Cortex of kidney (tissue), 1 donor: ENCODE data around the gene TM9SF1.

Experiments used
- DNase-seq: peaks from one replicate; lab custom pipeline; 2025; lab: John Stamatoyannopoulos, UW

Gene TM9SF1, protein sequence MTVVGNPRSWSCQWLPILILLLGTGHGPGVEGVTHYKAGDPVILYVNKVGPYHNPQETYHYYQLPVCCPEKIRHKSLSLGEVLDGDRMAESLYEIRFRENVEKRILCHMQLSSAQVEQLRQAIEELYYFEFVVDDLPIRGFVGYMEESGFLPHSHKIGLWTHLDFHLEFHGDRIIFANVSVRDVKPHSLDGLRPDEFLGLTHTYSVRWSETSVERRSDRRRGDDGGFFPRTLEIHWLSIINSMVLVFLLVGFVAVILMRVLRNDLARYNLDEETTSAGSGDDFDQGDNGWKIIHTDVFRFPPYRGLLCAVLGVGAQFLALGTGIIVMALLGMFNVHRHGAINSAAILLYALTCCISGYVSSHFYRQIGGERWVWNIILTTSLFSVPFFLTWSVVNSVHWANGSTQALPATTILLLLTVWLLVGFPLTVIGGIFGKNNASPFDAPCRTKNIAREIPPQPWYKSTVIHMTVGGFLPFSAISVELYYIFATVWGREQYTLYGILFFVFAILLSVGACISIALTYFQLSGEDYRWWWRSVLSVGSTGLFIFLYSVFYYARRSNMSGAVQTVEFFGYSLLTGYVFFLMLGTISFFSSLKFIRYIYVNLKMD

DNA sequence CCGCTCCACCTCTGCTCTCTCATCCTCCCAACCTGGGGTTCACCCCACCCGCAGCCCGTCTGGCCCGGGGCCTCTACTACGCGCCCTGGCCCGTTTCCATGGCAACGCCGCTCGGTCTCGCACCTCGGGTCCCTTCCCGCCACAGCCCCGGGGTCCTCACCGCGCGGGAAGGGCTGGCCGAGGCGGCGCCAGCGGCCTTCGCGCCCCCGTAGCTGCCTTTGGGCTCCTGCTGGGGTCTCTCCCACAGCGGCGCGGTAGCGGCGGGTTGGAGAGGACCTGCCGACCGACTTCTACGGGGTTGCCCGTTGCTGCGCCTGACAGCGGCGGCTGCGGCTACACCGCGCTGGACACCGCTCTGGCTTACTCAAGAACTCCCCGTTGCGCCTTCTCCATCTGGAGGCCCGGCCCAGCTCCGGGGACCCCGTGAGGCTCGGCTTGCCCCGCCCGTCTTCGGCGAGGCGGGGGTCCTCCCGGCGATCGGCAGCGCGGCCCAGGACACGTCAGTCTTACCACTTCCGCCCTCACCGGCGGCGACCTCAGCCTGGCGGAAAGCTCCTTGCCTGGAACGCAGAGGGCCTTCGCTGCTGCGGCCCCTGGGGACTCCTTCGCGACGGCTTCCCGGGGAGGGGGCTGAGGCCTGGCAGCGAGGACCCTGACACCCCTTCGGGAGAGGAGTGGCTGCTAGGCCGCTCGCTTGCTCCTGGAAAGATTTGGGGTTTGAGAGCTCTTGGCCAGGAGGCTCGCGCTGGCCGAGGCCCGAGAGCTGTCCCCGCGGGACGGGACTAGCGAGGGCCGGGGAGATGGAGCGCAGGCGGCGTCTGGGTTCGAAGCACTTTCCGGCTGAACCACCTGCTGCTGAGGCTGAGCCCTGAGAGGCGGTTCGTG is at the start of gene TM9SF1:
TSS of gene TM9SF1 (minus strand) at position 256 of the 885 bp plus-strand sequence. CDS start 422 bp downstream, outside the sequence.
- DNase-seq, result no peak

- DNase-seq, result no peak
Observed at GRCh38 chr14:24243336-24243836, 48.1 kb upstream of the TM9SF1 start.

- DNase-seq, result no peak
Observed at GRCh38 chr14:24241829-24242443, 46.7 kb upstream of the TM9SF1 start.

DNA sequence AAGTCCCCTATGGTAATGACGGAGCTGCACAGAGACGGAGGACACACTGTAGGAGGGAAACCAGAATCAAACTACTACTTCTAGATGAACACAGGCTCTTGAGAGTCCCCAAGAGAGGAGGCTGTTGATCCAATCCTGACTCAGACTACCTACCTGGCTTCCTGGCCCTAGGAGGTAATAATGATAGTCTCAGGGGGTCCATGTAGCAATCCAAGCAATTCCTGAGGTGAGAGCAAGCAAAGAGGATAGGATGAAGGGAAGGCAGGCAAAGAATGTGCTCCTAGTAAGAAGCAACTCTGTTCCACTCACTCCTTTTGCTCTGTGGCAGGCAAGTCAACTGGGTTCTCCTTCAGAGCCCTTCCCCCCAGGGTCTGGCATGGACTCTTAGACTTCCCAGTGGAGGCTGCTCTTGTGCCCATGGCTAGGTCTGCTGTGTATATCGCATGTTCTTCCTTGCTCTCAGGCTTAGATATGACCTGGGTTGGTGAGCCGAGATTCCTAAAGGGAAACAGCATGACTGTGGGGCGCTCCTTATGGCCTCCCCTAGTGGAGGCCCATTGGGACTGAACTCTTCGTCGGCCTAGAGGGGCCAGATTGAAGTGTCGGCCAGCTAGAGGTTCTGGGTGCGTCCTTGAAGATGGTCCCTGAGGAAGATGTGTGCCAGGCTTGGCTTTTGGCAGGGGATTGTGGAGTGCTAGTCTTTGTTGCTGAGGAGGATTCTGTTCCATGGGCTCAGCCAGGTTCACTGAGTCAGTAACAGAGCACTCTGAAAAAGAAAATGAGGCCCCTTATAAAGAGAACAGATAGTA is 45.1 kb upstream of the TM9SF1 start:
- DNase-seq, result no peak

DNA sequence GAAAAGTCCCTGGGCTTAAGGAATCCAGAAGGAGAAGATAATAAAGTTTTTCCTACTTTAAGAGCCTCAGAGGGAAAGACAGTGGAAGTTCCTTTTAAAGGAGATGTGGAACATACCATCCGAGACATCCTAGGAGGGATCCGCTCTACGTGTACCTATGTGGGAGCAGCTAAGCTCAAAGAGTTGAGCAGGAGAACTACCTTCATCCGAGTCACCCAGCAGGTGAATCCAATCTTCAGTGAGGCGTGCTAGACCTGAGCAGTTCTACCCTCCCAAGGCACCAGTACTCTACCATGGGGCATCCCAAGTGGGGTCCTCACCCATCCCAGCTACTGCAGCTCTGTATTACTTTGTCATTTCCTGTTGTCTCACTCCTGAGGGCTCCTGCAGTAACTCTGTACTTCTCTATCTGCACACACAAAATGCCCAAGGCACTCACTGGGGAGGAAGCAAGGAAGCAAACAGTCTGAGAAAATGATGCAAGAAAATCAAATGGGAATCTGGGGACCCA is 43.3 kb upstream of the TM9SF1 start:
- no peak for DNase-seq

GRCh38 chr14:24238123-24238522 is 42.9 kb upstream of the TM9SF1 start:
- no peak for DNase-seq

DNA sequence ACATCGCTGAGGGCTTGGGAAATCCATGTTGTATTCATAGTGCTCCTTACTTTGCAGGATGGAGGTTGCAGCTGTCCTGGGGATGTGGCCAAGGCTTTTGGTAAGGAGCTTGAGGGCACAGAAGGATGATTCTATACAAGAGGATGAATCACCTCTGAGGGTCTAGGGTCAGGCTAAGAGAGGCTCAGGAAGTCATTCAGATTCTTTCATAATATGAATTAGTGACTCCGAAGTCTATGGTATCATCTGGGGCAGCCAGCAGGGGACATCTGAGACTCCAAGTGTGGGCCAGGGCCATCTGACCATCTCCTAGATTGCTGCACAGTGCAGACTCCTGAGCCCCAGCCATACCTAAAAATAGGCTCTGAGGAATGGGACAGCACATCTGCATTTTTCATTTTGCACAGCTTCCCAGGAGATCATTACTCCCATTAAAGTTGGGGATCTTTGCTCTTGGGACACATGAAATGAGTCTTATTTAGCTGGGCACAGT is 42.3 kb upstream of the TM9SF1 start:
- DNase-seq, result no peak

DNA sequence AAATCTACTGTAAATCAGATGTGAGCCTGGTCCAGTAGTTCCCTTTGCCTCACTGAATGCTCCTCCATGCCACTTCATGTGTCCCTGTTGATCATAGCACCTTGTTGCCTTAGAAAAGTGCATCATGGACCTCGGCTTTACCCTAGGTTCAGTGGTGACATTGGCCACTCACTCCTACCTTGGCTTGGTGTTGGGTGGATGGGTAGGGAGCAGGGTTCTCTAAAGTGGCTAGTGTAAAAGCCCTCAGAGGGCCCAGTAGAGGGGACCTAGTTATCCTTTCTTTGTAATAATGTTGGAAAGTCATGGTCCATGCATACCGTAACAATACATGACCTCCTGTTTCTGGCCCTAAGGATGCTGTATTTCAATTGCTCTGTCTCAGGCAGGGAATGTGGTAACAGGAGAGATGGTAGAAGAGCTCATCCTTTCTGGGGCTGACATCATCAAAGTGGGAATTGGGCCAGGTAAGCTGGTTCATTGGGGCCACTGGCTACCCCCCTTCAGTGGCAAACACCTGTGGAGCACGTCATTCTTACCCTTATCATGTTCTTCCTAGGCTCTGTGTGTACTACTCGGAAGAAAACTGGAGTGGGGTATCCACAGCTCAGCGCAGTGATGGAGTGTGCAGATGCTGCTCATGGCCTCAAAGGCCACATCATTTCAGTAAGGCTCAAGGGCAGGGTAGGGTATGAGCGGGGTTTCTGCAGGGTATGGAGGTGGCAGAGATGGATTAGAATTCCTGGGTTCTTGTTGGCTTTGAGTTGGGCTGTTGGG is 41.6 kb upstream of the TM9SF1 start:
- no peak for DNase-seq

DNA sequence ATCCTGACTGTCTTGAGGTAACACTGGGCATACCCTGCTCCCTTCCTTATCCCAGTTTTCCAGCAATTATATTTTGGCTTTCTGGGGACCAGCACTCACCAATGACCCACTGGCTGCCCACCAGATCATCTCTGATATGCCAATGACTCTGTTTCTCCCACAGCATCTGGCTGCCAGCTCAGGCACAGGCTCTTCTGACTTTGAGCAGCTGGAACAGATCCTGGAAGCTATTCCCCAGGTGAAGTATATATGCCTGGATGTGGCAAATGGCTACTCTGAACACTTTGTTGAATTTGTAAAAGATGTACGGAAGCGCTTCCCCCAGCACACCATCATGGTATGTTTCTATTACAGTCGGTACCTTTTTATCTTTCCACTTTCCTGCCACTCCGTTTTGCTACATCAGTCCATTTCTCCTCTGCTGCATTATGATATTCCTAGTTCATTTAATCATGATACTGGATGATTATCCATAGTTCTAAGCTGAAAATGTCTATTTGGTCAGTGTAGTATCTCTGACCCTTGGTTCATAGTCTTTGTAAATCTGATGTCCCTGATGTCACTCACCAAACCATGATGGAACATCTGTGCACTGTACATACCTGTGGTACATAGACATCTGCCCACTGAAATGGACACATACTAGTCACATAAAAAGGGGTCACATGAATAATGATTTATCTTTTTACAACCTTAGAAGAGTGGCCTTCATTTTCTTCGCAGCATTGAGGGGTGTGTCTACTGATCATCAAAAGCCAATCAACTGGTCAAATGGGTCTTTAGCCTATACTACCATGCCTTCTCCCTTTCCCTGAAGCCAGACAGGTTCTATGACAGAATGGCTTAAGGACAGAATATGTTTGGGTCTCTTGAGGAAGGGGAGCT is 40.8 kb upstream of the TM9SF1 start:
- DNase-seq, result no peak

- no peak for DNase-seq
Observed at GRCh38 chr14:24234095-24235005, 39.1 kb upstream of the TM9SF1 start.

GRCh38 chr14:24233538-24233866 is 38.3 kb upstream of the TM9SF1 start:
- no peak for DNase-seq

DNA sequence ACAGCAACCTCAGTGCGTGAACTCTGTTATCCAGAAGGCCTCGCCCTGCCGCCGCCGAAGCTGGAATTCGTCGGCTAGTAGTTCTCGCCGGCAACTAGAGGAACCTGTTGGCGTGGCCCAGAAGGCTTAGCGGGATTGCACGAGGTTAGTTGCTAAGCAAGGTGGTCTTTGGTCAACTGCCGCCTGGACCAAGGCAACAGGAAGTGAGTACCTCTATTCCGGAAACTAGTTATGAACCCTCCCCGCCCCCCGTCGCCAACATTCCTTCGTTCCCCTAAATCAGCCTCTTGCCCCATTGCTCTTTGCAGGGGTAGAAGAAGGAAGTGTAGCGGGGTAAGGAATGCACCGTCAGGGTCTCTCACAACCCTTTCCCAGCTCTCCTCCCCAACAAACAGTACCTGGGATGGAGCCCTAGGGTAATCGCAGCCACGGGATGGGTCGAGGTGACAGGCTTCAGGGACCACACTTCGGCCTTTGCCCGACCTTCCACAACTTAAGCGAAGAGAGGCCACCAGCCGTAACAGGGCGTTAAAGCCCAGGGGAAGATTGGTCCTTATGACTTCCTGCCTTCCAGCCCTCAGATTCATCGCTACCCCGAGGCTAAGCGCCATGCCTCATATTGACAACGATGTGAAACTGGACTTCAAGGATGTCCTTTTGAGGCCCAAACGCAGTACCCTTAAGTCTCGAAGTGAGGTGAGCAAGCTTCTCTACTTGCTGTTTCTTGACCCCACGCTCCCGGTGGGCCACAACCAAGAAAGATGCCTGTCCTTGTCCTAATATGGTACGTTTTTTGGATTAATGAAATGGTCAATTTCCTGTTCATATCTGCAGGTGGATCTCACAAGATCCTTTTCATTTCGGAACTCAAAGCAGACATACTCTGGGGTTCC is 37.6 kb upstream of the TM9SF1 start, which contains the start of gene GMPR2:
TSS of gene GMPR2 (plus strand) at position 285 of the 893 bp plus-strand sequence. CDS start at position 610, 325 bp downstream.
- peak; percentile 25 for DNase-seq

GRCh38 chr14:24232121-24232644 is 36.9 kb upstream of the TM9SF1 start, which contains the start of gene NEDD8:
Gene NEDD8, minus strand, starts transcription at chr14:24232367. Its CDS starts 100 bp downstream, at chr14:24232267.
- no peak for DNase-seq

DNA sequence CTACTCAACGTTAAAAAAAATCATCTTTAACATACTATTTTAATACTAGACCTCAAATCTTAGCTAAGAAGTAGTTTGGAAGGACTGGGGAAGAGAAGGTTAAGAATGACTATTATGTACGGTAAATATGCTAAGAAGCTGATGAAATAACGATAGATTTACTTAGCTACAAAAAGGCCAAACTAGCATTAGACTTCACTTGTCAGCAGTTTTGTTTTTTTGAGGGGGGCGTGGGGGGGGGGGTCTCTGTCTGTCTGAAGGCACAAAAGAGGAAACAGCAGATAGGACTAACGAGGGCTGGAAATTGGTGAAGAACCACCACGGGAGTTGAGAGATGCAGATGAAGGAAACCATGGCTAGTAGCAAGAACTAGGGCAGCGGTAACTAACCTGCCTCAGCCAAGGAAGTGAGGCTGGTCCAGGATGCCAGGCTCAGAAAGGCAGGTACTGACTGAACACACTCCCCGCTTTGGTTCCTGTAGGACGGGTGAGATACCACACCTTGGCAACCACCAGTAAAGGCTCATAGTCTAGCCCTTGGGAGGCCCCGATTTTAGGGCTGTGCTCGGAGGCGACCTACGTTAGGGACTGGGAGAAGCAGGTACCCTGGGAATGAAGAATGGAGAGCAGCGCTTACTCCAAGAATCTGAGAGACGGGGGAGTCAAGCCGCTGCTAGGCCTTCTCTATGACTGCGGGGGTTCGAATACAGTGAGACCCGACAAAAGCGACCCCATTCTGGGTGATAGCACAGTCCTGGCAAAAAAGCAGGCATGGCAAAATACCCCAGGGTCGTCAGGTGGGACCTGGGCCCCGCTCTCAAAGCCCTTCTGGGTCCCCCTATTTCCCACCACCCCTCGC is 36.3 kb upstream of the TM9SF1 start:
- DNase-seq, result no peak

DNA sequence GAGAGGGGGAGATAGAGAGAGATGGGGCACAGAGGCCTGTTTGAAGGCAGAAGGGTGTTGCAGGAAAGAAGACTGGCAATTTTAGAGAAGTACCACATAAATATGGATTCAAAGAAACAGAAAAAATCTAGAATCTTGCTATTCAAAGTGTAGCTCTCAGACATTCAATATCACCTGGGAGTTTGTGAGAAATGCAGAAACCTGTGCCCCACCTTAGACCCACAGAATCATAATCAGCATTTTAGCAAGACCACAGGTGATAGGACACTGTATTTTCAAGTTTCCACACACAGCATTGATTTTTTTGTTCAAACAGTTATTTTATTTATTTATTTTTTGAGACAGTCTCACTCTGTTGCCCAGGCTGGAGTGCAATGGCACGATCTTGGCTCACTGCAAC is 33.7 kb upstream of the TM9SF1 start:
- no peak for DNase-seq
